Stimulated activated CD8-positive, alpha-beta memory T cell treated with anti-CD3 and anti-CD28 coated beads, Interleukin-7, amount 100 ng/mL, for 48 hours (primary cell): ENCODE data around the gene DAP3.
"Not testable (repeated sequence)": the region's sequence is repeated elsewhere in the genome, so short reads cannot be mapped to it uniquely, and the experiment has no call there.

Experiments used
- DNase-seq, 2 donors: peaks; one replicate each; pipeline ENCODE4 v3.0.0-alpha.2; 2020; ENCODE audit warnings: low read depth in 1 of 2; ENCODE audit errors: extremely low read depth in 1 of 2

DAP3 gene

DNA sequence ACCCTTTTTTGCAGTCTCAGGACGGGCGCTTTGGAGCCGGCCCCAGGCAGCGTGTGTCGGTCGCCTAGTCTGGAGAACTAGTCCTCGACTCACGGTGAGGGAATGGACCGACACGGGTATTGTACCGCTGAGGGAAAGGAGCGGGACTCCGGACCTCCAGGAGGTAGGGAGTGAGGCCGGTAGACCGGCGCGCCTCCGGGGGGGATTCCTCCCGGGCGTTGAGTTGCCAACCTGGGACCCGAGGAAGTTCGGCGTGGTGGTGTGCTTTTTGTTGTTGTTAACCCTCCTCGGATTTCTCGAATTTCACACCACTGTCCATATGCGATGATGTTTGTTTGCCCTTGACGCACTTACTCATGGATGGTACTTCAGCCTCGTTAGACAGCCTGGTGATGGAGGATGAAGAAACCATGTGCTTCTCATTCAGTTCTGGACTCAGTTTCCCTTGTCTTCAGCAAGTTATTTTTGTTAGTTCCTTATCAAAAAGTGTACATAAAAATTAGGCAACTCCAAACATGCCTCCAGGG, at the start of gene DAP3:
Gene DAP3 (plus strand): TSS at position 11 of the 527 bp plus-strand sequence. CDS start 20,689 bp downstream, outside the sequence.
- peak in 1 of 2 donors; percentile 71 for DNase-seq

DNA sequence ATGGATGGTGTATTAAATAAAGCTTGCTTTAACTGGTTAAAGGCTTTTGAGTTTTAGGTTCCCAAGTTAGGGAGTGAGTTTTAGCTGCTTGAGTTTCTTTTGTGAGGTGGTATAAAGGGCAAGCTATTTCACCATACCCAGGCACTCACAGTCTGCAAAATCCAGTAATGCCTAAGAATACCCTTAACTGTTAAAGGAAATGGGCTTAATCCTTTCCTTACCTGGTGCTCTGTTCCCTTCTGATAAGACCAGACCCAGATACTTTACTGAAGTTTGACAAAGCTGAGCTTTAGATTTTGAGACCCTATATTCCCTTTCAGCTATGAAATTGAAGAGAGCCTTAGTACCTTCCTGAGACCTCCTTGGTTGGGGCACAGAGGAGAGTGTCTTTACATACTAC, 48.5 kb upstream of the DAP3 start:
- no peak for DNase-seq

DNA sequence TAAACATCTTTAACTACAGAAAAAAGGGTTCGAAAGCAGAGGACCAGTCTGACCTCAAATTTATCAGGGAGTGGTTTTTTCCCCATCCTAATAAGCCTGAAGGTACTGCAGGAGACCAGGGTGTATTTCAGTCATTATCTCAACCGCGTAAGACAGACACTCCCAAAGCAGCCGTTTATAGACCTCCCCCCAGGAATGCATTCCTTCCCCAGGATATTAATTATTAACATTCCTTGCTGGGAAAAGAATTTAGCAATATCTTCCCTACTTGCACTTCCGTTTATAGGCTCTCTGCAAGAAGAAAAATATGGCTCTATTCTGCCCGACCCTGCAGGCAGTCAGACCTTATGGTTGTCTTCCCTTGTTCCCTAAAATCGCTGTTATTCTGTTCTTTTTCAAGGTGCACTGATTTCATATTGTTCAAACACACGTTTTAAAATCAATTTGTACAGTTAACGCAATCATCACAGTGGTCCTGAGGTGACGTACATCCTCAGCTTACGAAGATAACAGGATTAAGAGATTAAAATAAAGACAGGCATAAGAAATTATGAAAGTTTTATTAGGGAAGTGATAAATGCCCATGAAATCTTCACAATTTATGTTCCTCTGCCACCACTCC, 46.2 kb upstream of the DAP3 start:
- DNase-seq, result not testable (repeated sequence)

DNA sequence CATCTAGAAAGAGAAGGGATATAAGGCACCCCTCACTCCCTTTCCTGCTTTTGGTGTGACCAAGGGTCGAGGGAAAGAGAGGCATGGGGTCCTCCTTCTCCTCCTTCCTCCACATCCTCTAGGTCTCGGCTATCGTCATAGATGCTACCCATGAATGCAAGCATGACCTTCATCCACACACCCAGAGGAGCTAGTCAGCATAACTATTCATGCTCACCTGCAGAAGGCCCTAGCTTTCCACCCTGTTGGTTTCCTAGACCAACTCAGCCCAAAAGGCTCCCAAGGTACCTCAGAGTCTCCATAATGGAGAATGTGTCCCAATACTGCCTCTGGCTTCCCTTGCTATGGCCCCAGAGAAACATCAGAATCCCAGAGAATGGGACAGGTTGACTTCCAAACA, 45.7 kb upstream of the DAP3 start:
- DNase-seq, result no peak

DNA sequence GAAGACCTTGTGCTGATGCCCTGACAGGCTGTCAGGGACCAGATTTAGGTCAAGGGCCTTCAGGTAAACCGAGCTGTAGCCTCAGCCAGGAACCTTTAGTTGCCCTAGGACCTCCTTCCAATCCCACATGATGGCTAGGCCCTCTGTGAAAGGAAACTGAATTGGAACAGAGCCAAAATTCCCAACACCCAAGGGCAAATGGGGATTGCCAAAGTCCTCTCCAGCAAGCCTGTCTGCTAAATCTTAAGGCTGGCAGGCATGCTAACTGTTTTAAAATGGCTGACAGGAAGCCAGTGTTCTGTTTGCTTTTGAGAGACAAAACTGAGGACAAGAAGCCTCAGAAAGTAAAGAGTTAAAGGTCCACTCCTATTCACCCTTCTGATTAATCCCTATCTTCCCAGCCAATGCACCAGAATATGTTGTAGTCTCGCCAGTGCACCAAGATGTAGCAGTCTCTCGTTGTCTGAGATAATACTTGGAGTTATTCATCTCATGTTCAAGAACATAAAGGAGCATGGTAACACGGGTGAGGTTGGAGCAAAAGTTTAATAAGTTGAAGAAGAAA, 43.8 kb upstream of the DAP3 start:
- DNase-seq, result no peak

DNA sequence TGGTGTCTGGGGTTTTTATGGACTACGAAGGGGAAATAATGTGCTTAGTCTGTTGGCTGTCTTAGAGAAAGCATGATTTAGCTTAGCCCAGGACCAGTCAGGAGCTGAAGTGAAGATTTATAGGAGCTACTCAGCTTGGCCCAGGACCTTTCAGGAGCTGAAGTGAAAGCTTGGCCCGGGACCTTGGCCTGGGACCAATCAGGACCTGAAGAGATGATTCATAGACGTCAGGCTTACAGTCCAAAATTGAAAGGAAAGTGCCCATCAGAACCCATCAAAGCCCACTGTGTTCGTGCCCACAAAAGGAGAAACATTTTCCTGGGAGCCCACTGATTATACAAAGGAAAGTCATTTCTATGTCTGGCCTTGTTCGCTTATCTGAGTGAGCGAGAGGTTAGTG, 43.2 kb upstream of the DAP3 start:
- no peak for DNase-seq

DNA sequence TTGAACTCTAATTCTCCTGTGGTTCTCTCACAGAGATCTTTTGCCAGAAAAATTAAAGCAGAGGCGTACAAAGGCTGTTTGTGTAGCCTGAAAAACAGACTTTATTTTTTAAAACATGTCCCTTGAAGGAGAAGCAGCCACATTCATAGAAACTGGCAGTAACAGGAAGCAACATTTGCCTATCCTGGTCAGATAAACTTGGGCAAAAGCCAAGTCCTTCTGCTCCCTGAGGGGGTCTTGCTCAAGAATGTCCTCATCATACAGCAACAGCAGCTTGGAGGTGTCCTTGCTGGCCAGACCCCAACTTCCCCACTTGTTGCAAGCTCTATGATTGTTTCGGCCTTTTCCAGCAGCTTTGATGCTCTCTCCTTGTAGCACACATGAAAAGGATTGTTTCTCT, 42.6 kb upstream of the DAP3 start:
- no peak for DNase-seq

DNA sequence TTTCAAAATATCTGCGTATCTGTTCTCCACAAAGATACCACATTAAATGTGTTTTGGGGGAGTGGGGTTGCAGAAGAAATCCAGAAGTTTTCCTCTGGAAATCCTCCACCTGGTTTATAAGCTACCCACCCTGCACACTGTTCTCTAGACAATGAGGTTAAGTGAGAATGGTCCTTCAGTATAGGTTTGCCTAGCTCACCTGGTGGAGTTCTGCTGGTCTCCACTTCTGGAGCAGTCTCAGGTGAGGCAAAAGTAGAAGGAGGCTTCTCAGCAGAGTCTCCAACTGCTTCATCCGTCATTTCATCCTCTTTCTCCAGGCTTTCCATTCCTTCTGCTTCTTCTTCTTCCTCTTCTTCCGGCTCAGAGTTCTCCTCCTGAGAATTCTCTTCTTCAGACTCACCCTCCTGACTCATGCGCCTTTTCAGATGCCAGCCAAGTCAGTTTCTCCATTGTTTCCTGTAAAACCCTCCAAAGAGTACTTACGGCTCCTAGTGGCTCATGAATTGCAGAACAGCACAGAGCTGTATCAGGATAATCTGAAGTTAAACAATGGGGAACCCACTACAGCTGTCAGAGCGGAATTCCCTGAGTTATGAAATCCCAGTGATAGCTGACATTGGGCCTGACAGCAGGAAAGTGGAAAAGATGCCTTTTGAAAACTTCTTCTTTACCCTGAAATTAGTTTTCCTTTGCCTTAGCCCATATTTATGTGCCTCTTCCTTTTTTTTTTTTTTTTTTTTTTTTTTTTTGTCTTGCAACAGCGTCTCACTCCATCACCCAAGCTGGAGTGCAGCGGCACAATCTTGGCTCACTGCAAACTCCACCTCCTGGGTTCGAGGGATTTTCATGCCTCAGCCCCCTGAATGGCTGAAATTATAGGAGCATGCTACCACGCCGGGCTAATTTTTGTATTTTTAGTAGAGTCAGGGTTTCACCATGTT, 40.4 kb upstream of the DAP3 start:
- no peak for DNase-seq

DNA sequence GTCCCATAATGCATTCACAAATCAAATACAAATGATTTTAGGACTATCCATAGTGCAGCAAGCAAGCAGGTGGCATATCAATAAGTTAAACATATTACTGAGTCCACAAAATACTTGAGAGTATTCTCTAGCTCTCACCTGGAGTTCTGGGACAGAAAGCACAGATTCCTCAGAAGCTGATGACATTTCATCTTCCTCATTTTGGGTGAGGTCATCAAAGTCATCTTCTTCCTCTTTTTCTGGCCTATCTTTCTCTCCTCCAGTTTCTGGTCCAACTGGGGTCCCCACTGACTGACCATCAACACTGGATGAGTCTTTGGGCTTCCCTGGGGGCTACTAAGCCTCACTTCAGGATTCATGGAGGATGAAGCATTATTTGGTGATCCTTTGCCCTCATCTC, 39.2 kb upstream of the DAP3 start:
- DNase-seq, result no peak

DNA sequence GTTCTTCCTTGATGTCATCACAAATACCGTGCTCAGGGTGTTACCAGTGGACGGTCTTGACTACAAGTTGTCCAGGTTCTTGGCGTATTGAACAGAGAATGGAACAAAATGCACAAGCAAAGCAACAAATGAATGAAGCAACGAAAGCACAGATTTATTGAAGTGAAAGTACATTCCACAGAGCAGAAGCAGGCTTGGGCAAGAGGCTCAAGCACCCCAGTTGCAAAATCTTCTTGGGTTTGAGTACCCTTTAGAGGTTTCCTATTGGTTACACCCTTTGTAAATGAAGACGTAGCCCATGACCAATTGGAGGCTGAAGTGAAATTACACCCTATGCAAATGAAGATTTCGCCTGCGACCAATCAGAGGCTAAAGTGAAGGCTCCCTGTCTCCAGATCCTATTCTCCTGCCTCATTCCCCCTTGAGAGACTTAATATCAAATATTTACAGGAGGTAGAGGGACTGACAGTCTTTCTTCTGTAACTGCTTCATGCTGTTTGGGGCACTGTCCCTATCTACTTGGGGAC, 38.6 kb upstream of the DAP3 start:
- DNase-seq, result no peak

DNA sequence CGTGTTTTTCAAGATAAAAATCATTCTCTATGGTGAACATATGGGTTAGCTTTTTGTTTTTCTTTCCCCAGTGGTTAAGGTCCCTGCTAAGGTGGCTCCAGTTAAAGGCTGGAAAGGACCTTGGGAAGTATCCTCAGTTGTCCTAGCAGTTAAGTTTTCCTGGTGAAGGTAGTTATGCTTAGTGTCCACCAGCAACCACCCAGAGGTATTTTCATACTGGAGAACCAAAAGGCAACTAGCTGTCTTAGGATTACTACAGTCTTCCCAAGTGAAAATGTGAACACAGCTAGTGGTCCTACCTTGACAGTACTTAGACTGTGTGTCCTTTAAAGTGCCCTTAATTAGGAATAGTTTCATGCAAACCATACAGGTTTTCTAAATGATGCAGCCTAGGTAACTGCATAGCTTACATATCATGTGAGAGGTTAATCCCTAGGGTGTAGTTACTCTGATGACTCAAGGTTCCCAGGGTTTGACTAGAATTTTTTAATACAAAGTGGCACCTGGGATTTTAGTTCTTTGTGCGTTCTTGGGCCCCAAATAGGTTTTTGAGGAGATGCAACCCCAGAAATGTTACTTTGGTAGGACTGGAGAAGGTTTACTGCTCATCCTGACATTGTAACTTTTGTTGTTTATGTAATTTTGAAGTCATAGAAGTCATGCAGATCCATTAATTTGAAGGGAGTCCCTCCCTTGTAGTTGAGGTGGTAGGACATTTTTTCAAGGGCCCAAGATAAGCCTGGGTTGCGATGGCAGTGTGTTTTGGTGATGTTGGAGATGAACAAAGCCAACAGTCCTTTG, 36.8 kb upstream of the DAP3 start:
- no peak for DNase-seq

DNA sequence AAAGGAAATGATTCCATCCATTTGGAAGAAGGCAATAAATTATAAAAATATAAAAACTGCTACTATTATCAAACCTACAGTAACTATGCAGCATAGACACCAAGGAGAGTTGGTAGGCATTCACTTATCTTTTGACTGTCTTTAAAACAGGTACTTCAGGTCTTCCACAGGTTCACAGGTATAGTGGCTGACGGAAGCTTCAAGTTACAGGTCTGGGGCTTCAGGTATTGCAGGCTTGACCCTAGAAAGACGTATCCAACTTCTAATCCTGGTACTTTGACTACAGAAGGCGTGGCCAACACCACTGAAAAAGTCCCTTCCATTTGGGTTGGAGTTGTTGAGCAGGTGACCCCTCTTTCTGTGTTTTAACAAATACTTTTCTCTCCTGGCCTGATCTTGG, 35.9 kb upstream of the DAP3 start:
- DNase-seq, result no peak

DNA sequence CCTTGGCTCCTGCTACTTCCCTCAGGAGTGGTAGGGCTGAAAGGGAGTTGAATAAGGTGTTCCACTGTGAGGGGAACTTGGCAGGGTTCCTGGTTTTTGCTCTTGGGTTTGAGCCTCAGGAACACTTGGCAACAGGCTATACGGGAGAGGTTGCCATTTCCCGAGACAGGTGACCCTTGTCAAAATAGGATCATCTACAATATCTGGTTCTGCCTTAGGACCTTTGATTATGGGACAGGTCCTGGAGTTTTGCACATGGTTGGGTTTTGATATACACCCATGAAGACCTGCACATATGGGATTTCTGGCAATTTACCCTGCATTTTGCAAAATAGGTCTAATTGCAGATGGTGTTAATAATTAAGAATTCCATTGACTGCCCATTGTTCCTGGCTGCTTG, 31.4 kb upstream of the DAP3 start:
- DNase-seq, result no peak

DNA sequence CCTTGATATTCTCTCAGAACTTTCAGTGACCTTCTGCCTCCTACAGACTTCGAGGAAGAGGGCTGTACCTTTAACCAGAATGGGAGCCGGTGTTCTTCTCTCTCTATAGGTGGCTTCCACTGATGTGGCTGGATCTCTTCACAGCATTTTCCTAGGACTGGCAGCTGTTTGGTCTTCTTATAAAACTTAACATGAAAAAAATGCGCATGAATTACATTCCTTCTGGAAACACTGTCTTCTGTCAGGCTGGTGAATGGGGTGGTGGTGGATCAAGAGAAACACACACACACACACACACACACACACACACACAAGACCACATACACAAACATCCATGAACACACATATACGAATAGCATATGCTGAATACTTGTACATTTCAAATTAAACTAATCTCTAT, 27.7 kb upstream of the DAP3 start:
- DNase-seq, result not testable (repeated sequence)

DNA sequence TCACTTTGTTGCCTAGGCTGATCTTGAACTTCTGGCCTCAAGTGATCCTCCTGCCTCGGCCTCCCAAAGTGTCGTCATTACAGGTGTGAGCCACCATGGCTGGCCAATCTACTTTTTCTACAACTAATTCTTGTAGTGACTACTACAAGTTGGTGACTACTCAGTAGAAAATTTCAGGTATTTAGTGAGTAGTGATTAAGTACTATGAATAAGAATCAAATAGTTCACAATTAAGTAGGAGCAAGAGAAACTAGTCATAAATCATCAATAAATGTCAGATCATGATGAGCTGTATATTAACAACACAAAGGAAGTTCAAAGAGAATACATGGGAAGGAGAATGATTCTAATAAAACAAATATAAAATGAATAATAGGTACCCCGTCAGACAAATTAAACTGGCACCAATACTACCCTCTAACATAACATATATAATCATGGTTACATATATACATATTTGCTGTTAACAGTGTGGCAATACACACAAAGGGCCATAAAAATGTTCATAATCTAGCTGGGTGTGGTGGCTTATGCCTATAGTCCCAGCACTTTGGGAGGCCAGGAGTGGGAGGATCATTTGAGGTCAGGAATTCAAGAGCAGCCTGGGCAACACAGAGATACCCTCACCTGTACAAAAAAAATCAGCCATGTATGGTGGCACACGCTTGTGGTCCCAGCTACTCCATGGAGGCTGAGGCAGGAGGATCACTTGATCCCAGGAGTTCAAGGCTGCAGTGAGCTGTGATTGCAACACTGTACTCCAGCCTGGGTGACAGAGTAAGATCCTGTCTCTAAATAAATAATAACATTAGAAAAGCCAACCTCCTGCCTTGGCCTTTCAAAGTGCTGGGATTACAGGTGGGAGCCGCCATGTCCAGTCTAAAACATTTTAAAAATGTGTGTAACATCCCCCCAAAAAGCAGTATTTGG, 19.4 kb upstream of the DAP3 start:
- no peak for DNase-seq

DNA sequence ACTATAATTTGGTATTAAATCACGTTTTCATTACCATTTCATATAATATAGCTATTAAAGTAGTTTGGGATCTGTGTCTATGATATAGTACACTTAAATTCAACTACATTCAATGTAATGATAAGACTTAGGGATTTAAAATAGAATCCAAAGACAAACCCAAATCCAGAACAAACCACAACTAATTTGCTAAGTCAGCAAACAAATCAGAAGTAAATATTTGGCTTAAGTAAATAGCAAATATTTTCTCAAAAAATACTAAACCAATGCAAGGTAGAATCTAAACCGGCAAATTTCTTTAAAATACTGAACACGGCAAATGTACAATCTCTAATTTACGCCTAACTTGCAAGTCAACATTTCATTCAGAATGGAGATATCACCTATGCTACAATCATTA, 17.1 kb upstream of the DAP3 start:
- no peak for DNase-seq

DNA sequence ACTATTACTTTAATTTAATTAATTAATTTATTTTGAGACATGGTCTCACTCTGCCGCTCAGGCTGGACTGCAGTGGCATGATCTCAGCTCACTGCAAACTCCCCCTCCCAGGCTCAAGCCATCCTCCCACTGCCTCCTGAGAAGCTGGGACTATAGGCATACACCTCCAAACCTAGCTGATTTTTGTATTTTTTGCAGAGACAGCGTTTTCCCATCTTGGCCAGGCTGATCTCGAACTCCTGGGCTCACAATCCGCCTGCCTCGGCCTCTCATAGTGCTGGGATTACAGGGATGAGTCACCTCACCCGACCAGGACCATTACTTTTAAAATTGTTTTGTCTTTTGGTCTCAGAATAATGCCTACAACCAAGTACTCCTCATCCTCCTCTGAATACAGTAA, 15.9 kb upstream of the DAP3 start:
- DNase-seq, result no peak

DNA sequence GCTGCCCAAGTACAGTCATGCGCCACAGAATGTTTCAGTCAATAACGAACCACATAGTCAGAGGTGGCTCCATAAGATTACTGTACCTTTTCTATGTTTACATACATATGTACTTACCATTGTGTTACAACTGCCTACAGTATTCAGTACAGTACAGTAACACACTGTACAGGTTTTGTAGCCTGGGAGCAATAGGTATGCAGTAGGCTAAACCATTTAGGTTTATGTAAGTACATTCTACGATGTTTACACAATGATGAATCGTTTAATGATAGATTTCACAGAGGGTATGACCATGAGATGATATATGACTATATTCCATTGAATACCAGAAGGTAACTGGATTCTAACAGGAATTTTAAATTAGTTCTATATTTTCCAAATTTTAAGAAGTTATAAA, 10.9 kb upstream of the DAP3 start:
- DNase-seq, result no peak

DNA sequence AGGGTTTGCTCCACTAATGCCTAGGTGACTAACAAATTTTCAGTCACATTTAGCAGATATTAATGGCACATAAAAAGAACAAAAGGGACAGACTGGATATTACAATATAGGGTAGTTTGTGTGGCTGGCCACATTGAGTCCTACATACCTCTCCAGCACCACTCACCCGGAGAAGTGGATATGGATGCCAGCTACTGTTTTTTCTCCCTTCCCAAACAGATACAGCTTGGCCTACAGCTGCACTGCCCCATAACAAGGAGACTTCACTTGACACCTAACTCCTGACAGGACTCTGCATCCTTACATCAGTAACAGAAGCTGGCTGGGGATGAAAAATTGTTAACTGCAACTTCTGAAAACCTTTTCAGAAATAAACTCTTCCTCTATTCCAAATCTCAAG, 9.9 kb upstream of the DAP3 start:
- DNase-seq, result not testable (repeated sequence)

DNA sequence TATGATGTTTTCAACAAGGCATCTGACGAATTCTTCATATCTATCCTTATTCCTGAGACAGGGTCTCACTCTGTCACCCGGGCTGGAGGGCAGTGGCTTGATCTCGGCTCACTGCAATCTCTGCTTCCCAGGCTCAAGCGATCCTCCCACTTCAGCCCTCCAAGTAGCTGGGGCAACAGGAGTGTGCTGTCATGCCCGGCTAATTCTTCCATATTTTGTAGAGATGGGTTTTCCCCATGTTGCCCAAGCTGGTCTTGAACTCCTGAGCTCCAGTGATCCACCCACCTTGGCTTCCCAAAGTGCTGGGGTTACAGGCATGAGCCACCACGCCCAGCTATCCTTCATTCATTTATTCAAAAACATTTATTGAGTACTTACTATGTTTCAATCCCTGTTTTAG, 8.4 kb upstream of the DAP3 start:
- DNase-seq, result no peak
